Stimulated activated CD4-positive, alpha-beta T cell treated with anti-CD3 and anti-CD28 coated beads, Interleukin-15, amount 100 ng/mL, for 24 hours (primary cell): ENCODE results near the gene PTPRZ1.

ENCODE experiments used
- DNase-seq: peaks from one replicate; pipeline ENCODE4 v3.0.0-alpha.2; 2020

Gene PTPRZ1

DNA sequence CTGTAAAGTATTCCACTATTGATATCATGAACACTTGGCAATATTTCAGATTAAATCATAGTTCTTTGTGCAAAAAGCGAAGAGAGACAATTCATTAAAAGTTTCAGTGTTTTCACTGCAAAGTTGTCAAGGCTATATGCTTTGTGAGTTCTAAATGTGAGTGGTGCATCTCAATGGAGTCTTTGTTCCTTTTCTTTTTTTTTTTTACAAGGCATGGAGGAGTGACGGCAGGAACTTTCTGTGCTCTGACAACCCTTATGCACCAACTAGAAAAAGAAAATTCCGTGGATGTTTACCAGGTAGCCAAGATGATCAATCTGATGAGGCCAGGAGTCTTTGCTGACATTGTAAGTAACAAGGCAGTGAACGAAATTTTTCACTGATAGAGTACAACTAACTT, 186.6 kb downstream of the PTPRZ1 start:
- DNase-seq, result no peak

DNA sequence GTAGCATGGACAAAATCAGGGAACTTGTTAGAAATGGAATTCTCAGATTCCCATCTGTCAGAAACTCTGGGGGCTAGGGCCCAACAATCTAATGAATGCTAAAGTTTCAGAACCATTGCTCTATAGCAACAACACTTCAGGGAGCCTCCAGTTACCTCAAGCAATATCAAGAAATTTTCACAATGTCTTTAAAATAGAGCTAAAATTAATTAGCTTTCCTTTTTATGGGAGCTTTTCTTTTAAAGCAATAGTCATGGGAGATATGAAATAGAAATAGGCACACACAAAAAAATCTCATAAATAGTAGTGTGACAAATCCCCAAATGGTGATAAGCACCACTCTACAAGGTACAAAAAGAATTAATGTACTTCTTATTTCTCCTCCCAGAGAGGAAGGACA, 190.2 kb downstream of the PTPRZ1 start:
- DNase-seq, result no peak

DNA sequence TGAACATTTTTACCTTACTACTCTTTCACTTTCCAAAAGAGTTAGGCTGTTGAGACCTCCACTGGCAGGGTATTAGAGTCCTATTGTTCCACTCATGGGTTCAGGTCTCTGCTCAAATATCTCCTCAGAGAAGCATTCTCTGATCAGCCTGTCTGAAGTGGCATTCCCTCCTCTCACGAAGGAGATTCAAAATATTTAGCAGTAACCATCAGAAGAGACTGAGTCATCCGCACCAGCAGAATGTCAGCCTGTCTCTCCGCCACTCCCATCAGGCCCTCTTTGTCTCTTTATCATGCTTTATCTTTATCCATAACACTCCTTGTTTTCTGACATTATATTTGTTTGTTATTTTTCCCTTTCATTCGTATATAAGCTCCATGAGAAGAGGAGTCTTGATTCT, 192.0 kb downstream of the PTPRZ1 start:
- no peak for DNase-seq

DNA sequence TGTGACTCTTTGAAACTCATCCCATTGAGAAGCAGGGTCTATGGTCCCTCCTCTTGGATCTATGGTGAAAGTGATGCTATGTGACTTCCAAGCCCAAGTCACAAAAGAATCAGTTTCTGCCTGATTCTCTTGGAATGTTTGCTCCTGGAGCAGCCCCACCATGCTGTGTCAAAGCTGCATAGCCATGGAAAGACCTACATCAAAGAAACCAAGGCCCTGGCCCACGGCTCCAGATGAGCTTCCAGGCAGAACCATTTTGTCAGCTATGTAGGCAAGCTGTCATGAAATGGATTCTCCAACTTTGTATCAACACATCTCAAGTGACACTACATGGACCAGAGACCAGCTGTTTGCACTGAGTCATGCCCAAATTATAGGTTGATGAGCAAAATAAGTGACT, 194.1 kb downstream of the PTPRZ1 start:
- no peak for DNase-seq

DNA sequence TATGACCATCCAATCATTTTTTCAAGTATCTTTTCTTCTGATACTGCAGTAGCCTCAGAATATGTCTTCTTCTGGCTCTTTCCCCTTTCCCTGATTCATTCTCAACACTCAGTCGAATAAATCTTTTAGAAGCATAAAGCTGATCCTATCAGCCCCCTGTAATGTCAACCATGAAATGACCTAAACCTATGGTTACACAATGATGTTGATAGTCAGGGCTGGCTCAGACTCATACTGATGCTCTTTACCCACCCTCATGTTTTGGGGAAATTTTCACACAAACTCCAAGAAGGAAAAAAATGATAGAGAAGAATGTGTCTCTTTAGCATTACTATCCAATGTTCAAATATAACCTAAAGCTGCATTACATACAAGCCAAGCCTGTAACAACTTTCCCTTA, 195.1 kb downstream of the PTPRZ1 start:
- DNase-seq, result no peak

DNA sequence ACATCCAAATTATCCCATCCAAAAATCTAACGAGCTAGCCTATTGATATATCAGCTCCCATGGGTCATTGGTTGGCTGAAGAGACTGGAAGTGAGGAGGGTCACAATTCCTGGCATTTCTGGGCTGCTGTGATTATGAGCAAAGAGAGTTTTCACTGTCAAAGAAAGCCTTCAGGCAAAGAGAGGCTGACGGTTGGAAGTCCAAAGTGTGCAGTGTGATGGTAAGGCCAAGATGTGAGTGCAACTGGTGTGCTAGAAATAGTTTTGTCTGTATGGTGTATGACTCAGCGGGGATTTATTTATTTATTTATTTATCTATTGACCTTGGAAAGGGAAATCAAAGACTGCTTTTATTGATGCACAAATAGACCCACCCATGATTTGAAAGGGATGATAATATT, 196.0 kb downstream of the PTPRZ1 start:
- DNase-seq, result no peak

DNA sequence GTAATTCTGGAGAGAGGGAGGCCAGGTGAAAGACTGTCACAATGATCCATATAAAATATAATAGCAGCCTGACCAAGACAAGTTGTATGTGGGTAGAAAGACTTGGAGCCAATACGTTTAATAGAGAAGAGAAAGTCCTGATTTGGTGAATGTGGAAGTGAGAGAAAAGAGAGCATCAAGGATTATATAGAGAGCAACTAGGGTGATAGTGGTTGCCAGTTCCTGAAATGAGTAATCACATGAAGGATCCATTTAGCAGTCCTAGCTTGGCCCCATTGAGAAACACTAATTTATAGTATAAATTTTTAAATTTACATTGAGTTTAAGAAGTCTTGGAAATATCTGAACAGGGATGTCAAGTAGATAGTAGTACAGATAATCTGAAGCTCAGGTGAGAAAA, 197.1 kb downstream of the PTPRZ1 start:
- no peak for DNase-seq

DNA sequence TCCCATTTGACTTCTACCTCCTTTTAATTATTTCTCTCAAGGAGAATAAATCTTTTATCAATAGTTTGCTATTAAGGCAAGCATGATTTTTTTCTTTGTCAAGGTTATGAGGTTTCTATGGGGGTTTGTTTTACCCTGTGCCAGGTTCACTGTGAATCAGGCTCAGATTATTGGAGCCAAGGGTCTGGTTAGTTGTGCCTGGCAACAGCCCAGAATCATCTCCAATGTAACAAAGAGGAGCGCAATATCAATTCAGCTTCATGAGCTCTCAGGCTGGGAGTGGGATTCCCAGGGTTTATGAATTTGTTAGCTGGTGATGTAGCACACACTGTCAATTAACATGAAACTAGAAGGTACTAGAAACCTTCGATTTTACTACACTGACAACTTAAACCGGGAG, 197.9 kb downstream of the PTPRZ1 start:
- DNase-seq, result no peak

DNA sequence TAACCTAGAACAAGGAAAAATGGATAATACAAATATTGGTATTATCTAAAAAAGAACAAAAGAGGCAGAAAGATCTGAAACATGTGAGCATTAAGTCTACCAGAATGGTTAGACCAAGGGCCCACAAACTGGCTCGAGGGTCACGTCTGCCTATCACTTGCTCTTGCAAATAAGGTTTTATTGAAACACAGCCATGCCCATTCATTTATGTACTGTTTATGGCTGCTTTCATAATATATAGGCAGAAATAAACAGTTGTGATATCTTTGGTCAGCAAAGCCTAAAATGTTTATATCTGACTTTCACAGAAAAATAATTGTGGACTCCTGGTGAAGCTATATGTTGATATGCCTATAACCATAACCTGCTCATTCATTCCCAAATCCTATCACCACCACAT, 199.3 kb downstream of the PTPRZ1 start:
- no peak for DNase-seq

DNA sequence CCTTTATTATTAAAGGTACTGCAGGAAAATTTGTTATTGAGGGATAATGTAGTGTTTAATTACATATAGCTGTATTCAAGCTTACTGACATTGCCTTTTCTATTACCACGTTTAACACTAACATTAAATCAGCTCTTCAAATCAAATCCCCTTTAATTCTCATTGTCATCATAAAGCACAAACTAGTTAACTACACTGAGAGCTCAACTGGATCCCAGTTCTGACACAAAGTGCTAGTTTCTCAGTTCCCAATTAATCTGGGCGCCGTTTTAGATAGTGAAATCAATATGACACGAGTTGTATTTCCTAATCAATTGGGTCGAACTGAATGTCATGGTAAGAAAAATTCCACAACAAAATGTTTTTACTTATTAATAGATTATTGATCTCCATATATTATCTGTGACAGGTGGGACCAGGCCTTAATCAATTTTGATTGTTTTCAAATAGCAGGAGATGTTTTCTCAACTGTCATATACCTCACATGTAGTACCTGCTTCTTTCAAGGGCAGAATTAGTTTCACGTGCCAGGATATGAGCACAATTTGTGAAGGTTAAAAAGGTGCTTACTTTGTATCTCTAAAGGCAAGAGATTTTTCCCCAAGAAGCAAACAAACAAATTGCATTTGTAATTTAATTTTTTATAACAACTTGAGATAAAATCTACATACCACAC, 200.1 kb downstream of the PTPRZ1 start:
- no peak for DNase-seq

DNA sequence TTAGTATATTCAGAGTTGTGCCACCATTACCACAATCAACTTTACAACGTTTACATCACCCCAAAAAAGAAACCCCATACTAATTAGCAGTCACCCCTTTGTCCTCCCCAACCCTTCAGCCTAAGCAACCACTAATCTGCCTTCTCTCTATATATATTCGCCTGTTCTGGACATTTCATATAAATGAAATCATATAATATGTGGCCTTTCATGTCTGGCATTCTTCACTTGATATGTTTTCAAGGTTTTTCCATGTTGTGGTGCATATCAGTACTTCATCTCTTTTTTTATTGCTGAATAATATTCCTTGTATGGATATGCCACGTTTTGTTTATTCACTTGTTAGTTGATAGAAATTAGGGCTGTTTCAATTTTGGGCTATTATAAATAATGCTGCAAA, 200.7 kb downstream of the PTPRZ1 start:
- DNase-seq, result no peak

DNA sequence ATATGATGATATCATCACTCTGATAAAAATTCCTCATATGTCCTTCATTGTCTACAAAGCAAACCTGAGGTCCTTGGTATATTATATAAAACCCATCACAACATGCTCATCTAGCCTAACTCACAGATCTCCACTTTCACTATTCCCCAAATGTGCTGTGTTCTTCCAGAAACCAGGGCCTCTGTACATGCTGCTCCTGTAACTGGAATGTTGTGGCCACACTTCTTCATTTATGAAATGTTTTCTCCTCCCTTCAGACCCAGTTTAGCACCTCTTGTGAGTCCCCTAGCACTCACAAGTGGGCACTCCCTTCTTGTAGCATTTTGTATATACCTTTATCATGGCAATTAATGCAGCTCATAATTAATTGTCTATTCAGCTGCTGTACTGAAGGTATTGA, 209.2 kb downstream of the PTPRZ1 start:
- no peak for DNase-seq

DNA sequence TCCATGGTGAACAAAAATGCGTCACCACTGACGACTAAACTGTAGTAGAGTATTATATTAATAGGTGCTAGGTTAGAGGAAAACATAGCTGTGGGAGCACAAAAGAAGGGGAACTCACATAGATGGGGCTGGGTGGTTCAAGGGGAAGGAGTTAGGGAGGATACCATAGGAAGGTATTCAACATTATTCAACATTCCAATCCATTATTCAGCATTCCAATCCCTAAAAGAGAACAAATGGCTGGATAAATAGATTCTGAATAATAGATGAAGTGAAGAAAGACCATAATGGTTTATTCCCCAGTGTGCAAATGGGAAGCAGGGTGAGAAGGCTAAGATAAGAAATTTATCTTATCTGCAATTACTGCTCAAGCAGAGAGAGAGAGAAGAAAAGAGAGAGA, 209.7 kb downstream of the PTPRZ1 start:
- DNase-seq, result no peak

DNA sequence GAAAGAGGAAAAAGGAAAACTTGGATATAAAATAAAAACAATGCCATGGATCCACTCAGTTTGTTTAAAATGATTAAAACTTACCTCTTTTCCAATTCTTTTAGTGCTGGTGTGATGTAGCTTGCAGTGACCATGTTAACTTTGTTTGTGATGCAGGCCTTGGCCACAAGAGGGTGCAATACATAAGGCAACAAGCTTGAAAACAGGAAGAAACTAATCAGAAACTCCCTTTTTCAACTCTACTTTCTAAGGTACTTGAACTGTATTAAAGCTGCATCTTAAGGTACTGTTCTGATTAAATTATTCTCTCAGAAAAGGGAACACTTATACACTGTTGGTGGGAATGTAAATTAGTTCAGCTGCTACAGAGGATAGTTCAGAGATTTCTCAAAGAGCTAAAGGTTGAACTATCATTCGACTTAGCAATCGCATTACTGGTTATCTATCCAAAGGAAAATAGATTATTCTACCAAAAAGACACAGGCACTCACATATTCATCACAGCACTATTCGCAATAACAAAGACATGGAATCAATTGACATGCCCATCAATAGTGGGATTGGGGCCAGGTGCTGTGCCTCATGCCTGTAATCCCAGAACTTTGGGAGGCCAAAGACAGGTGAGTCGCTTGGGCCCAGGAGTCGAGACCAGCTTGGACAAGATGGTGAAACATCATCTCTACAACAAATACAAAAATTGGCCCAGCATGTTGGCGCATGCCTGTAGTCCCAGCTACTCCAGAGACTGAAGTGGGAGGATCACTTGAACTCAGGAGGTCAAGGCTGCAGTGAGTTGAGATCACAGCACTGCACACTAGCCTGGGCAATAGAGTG, 220.2 kb downstream of the PTPRZ1 start:
- DNase-seq, result peak; percentile 71

DNA sequence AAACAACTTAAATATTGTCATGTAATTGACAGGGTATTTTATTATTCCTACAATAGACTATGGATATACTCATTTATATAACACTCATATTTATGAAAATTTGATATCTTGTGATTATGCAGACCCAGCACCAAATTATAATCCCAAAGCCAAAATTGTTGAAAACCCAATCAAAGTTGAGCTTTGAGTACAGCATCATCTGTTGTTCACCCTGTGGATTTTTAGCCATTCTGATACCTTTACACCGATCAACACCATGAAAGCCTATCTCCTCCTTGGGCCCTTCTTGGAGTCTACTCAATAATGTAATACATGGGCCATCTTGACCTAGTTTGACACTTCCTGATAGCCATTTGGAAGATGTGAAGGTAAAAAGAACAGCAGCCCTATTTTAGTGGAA, 221.6 kb downstream of the PTPRZ1 start:
- DNase-seq, result no peak

DNA sequence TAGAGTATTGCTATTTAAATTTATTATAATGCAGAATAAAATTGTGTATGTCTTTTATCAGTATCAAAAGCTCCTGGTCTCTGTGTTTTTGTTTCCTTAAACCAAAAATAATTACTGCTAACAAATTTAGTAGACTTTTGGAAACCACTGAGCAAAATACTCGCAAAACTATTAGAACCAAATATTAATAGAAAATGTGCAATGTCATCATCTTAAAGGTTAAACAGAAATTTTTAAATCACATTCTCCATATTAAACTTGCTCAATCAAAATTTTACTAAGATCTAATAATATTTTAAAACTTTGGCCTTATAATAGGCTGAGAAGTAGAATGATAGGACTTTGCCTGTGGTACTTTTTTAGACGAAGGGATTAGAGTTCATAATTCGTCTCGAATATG, 222.7 kb downstream of the PTPRZ1 start:
- no peak for DNase-seq

DNA sequence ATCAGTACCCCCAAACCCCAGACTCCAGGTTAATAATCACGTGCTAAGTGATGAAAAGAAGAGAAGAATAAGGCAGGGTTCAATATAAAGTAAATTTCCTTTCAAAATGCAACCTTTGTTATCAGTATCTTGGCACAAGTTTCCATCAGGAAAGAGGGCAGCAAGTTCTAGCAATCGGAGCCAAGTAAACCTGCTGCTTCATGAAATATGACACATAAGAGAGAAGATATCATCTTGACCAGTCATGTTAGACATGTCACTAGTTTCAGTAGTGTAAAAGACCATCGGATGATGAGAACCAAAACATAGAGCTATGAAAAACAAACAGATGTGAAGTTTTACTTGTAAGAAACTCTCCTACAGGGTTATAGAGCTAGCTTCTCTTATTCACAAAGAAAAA, 227.1 kb downstream of the PTPRZ1 start:
- DNase-seq, result no peak

DNA sequence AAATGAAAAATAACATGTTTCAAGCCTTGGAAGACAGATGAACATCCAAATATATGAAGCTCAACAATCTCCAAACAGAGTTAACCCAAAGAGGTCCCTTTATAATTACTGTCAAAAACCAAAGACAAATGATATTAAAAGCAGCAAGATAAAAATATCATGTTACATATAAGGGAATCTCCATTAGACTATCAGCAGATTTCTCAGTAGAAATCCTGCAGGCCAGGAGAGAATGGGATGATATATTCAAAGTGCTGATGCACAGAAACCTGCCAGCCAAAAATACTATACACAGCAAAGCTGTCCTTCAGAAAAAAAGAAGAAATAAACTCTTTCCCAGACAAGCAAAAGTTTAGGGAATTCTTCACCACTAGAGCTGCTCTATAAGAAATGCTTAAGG, 230.1 kb downstream of the PTPRZ1 start:
- no peak for DNase-seq
